H1 (cell line): ENCODE measurements around the gene TPSAB1. TPM values are rescaled to one million over a fixed set of nuclear protein-coding genes. Genes with fewer than 3 reads are reported as not detected.

Experiments used
- CTCF ChIA-PET: fragments of 300-600 bp; sonication (Branson Sonifier 250); formaldehyde crosslinking; loops from one replicate; lab custom pipeline; 2021; ENCODE audit not compliant: partially characterized antibody; lab: Charles Lee
- POLR2A ChIA-PET: fragments of 300-600 bp; sonication (Branson Sonifier 250); formaldehyde crosslinking; loops from one replicate; lab custom pipeline; 2021; ENCODE audit warnings: inconsistent platforms; ENCODE audit not compliant: partially characterized antibody; lab: Charles Lee
- DNase-seq, 2 experiments: peaks; one replicate each; pipeline versions ENCODE4 v3.0.0 to v3.0.0-alpha.2; 2010 to 2022; ENCODE audit warnings: low spot score in 2 of 2, low read depth in 1 of 2, mixed read lengths in 1 of 2
- FAIRE-seq: peaks from 2 replicates; lab custom pipeline; 2011; peaks lifted over from hg19 to GRCh38; lab: Jason Lieb, UNC
- H2AFZ ChIP-seq: 2 replicates; pipeline ENCODE4 v1.8.1; 2012; ENCODE audit warnings: low read length, inconsistent platforms
- H2AK5ac ChIP-seq: 2 replicates; pipeline ENCODE4 v1.6.1; 2013; ENCODE audit warnings: low read depth, low read length
- H2BK120ac ChIP-seq: replicated peaks from 2 replicates; pipeline ENCODE3; 2013; ENCODE audit warnings: low read depth, low read length, inconsistent platforms
- H2BK12ac ChIP-seq: 2 replicates; pipeline ENCODE4 v1.6.1; 2013; ENCODE audit warnings: low read depth, low read length
- H2BK15ac ChIP-seq: 2 replicates; pipeline ENCODE4 v1.6.1; 2013; ENCODE audit warnings: low read length
- H2BK20ac ChIP-seq: 2 replicates; pipeline ENCODE4 v1.6.1; 2013; ENCODE audit warnings: low read length
- H2BK5ac ChIP-seq: 2 replicates; pipeline ENCODE4 v1.6.1; 2013; ENCODE audit warnings: low read depth, low read length
- H3K14ac ChIP-seq: 2 replicates; pipeline ENCODE4 v1.6.1; 2013; ENCODE audit warnings: inconsistent platforms; ENCODE audit not compliant: insufficient read length
- H3K18ac ChIP-seq: 2 replicates; pipeline ENCODE4 v1.6.1; 2013; ENCODE audit warnings: low read length; ENCODE audit errors: extremely low read depth
- H3K23ac ChIP-seq: 2 replicates; pipeline ENCODE4 v1.6.1; 2013; ENCODE audit warnings: inconsistent platforms; ENCODE audit not compliant: insufficient read length
- H3K23me2 ChIP-seq: 2 replicates; pipeline ENCODE4 v1.6.1; 2013; ENCODE audit warnings: low read depth, low read length
- H3K27ac ChIP-seq: 2 replicates; pipeline ENCODE4 v1.6.1; 2011; ENCODE audit warnings: low read depth, low read length, inconsistent platforms
- H3K27me3 ChIP-seq, 4 experiments: replicated peaks in 1 of 4; 1 replicate in 1 of 4; 2 replicates in 3 of 4; pipeline versions ENCODE4 v1.6.1 to v1.8.1; 2011 to 2013; ENCODE audit warnings: low read length in 3 of 4, mild to moderate bottlenecking in 3 of 4, inconsistent platforms in 2 of 4, mixed read lengths in 2 of 4, moderate library complexity in 1 of 4; ENCODE audit not compliant: control insufficient read depth in 3 of 4, insufficient read depth in 3 of 4; ENCODE audit errors: extremely low read depth in 1 of 4
- H3K36me3 ChIP-seq, 4 experiments: 2 replicates each; pipeline versions ENCODE4 v1.6.1 to v1.8.1; 2011 to 2013; ENCODE audit warnings: mild to moderate bottlenecking in 4 of 4, low read length in 3 of 4, moderate library complexity in 2 of 4, control low read depth in 1 of 4, inconsistent platforms in 1 of 4; ENCODE audit not compliant: insufficient read depth in 4 of 4, control insufficient read depth in 2 of 4
- H3K4ac ChIP-seq: replicated peaks from 2 replicates; pipeline ENCODE3; 2013; ENCODE audit warnings: low read length, low read depth, mixed read lengths, inconsistent platforms; ENCODE audit not compliant: insufficient read length
- H3K4me1 ChIP-seq, 4 experiments: replicated peaks in 1 of 4; 1 replicate in 1 of 4; 2 replicates in 3 of 4; pipeline versions ENCODE4 v1.6.1 to v1.8.1; 2011 to 2013; ENCODE audit warnings: low read length in 3 of 4, inconsistent platforms in 2 of 4, mixed read lengths in 1 of 4; ENCODE audit not compliant: insufficient read depth in 4 of 4, control insufficient read depth in 3 of 4
- H3K4me2 ChIP-seq, 2 experiments: 2 replicates each; pipeline versions ENCODE4 v1.6.1 to v1.8.1; 2011 to 2013; ENCODE audit warnings: low read depth in 2 of 2, low read length in 2 of 2, control low read depth in 1 of 2, inconsistent platforms in 1 of 2, mild to moderate bottlenecking in 1 of 2; ENCODE audit not compliant: insufficient read depth in 1 of 2
- H3K4me3 ChIP-seq, 4 experiments: fragments of 200-600, 300-600 bp in 1 of 4; sonication (generic), shearing (Covaris generic), sonication (Bioruptor Twin) in 1 of 4; 2 replicates each; pipeline versions ENCODE4 v1.5.1 to v1.8.1; 2011 to 2016; ENCODE audit warnings: low read length in 4 of 4, low read depth in 3 of 4, control low read depth in 2 of 4, inconsistent platforms in 2 of 4, mild to moderate bottlenecking in 2 of 4, mixed read lengths in 1 of 4, moderate library complexity in 1 of 4; ENCODE audit not compliant: insufficient read depth in 2 of 4; ENCODE audit errors: extremely low read depth in 1 of 4
- H3K56ac ChIP-seq: replicated peaks from 2 replicates; pipeline ENCODE3; 2013; ENCODE audit warnings: low read depth, mild to moderate bottlenecking, mixed read lengths, low read length, inconsistent platforms; ENCODE audit not compliant: insufficient read length
- H3K79me1 ChIP-seq: 2 replicates; pipeline ENCODE4 v1.6.1; 2013; ENCODE audit warnings: low read depth, low read length, control low read depth
- H3K79me2 ChIP-seq, 2 experiments: 2 replicates each; pipeline versions ENCODE4 v1.6.1 to v1.8.1; 2012 to 2013; ENCODE audit warnings: low read length in 2 of 2, mild to moderate bottlenecking in 2 of 2, inconsistent platforms in 1 of 2; ENCODE audit not compliant: insufficient read depth in 2 of 2, control insufficient read depth in 1 of 2
- H3K9ac ChIP-seq, 4 experiments: replicated peaks in 1 of 4; 1 replicate in 1 of 4; 2 replicates in 3 of 4; pipeline versions ENCODE4 v1.6.1 to v1.8.1; 2011 to 2013; ENCODE audit warnings: low read depth in 3 of 4, low read length in 3 of 4, control low read depth in 2 of 4, mild to moderate bottlenecking in 2 of 4, moderate library complexity in 2 of 4, inconsistent platforms in 1 of 4; ENCODE audit errors: extremely low read depth in 1 of 4
- H3K9me3 ChIP-seq, 2 experiments: 2 replicates each; pipeline versions ENCODE4 v1.6.1 to v1.8.1; 2012 to 2013; ENCODE audit warnings: mild to moderate bottlenecking in 2 of 2, moderate library complexity in 2 of 2, control low read depth in 1 of 2, inconsistent platforms in 1 of 2, low read depth in 1 of 2, low read length in 1 of 2, mixed read lengths in 1 of 2; ENCODE audit not compliant: insufficient read depth in 2 of 2
- H4K20me1 ChIP-seq, 2 experiments: replicated peaks in 1 of 2; 2 replicates each; pipeline versions ENCODE3 to v1.8.1; 2011 to 2013; ENCODE audit warnings: inconsistent platforms in 2 of 2, low read length in 2 of 2, mild to moderate bottlenecking in 1 of 2; ENCODE audit not compliant: insufficient read depth in 2 of 2, control insufficient read depth in 1 of 2
- H4K5ac ChIP-seq: 2 replicates; pipeline ENCODE4 v1.6.1; 2013; ENCODE audit warnings: low read length, low read depth, mixed read lengths, inconsistent platforms; ENCODE audit not compliant: insufficient read length
- H4K8ac ChIP-seq: 2 replicates; pipeline ENCODE4 v1.8.0; 2013; ENCODE audit warnings: mild to moderate bottlenecking, moderate library complexity, low read length, inconsistent platforms; ENCODE audit not compliant: insufficient read depth; ENCODE audit errors: extremely low read depth
- H4K91ac ChIP-seq: replicated peaks from 2 replicates; pipeline ENCODE3; 2013; ENCODE audit warnings: low read length, mixed read lengths, inconsistent platforms; ENCODE audit not compliant: insufficient read length
- CTCF ChIP-seq, 3 experiments: IDR thresholded peaks; 1 replicate in 2 of 3; 2 replicates in 1 of 3; pipeline versions ENCODE4 v1.5.1 to v1.6.1; 2011; ENCODE audit warnings: low read length in 3 of 3, mild to moderate bottlenecking in 3 of 3, inconsistent platforms in 2 of 3, low read depth in 1 of 3, moderate library complexity in 1 of 3; ENCODE audit not compliant: insufficient read depth in 1 of 3; ENCODE audit errors: control extremely low read depth in 1 of 3
- EGR1 ChIP-seq: IDR thresholded peaks from 2 replicates; pipeline ENCODE4 v1.6.1; 2011; ENCODE audit warnings: low read depth, low read length, borderline replicate concordance
- GABPA ChIP-seq: IDR thresholded peaks from 2 replicates; pipeline ENCODE4 v1.6.1; 2011; ENCODE audit warnings: mild to moderate bottlenecking, low read length, moderate library complexity, borderline replicate concordance; ENCODE audit not compliant: insufficient read depth
- RAD21 ChIP-seq, 2 experiments: IDR thresholded peaks in 1 of 2; conservative IDR thresholded peaks in 1 of 2; 2 replicates each; pipeline ENCODE4 v1.6.1; 2011; ENCODE audit warnings: low read depth in 2 of 2, low read length in 2 of 2, improper control_type of control experiment in 1 of 2, inconsistent platforms in 1 of 2, mild to moderate bottlenecking in 1 of 2, moderate library complexity in 1 of 2
- WGBS, 2 experiments: shearing (Covaris generic) in 1 of 2; methylation state at CpG; one replicate each; pipeline versions ENCODE4 v1.1.6 to v1.1.7; 2013 to 2015; ENCODE audit warnings: low lambda C conversion rate in 2 of 2, mixed read lengths in 2 of 2, inconsistent platforms in 1 of 2, low coverage in 1 of 2, missing lambda C conversion rate in 1 of 2; ENCODE audit not compliant: insufficient replicate concordance in 2 of 2, insufficient coverage in 1 of 2, insufficient read length in 1 of 2; ENCODE audit errors: extremely low coverage in 1 of 2, missing lambda C conversion rate in 1 of 2; 5-methylcytosine and 5-hydroxymethylcytosine counted together
- polyA plus RNA-seq, 7 experiments: library from polyadenylated mRNA; depleted of rRNA in 3 of 7; stranded (reverse) in 5 of 7; unstranded in 2 of 7; fragments of >200 nt in 5 of 7; fragments of 200-250 nt in 2 of 7; gene quantifications; 1 replicate in 5 of 7; 2 replicates in 1 of 7; 4 replicates in 1 of 7; pipeline versions ENCODE4 v1.2.1 to v1.2.3, GENCODE V29; 2011 to 2013; ENCODE audit warnings: missing spikeins in 2 of 7, mixed read lengths in 2 of 7
- total RNA-seq: library from RNA; stranded (reverse); fragmentation: NEBNext Ultra II Directional; extraction: Animal tissue kit (Norgen Biotek cat#: 25700); gene quantifications from 2 replicates; pipeline ENCODE4 v1.2.1, GENCODE V29; 2021

The TPSAB1 gene
- total and polyA plus RNA-seq, 2 of the 8 experiments (the other 6 are each of a cell fraction or from before 2014, with no cell fraction given) = 0.09 TPM; not detected in 1

DNA sequence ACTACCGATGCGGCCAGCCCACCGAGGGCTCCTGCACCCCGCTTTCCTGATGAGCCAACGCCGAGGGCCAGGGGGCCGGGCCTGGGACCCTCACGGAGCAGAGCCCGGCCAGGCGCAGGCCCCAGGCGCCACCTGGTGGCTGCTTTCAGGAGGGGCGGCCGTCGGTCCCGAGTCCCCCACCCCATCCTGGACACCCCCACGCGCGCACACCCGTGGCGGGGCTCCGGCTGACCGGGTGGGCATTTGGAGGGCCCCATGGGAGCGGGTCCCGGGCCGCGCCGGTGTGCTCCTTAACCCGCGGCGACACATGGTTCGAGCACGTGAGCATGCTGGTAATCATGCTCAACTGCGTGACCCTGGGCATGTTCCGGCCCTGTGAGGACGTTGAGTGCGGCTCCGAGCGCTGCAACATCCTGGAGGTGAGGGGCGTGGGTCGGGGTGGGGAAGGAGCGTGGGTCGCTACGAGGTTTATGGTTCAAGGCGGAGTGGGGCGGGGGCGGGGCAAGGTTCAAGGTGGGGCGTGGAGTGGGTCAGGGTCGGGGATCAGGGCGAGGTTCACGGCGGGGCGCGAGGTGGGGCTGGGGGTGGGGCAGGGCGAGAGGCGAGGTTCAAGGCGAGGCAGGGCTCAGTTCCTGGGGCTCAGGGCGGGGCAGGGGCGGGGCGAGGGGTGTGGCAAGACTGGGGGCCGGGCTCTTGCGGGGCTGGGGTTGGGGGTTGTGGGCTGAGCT is 45.7 kb upstream of the TPSAB1 start:
- H2BK15ac ChIP-seq = no peak overlapping the region
- H3K79me2 ChIP-seq = no peaks in the 10 kb centered on the region
- H2BK120ac ChIP-seq = no peak overlapping the region
- no peaks in the 10 kb centered on the region for H3K27me3 ChIP-seq
- H2AK5ac ChIP-seq = no peak overlapping the region
- no peak overlapping the region for H3K4me3 ChIP-seq
- H2BK5ac ChIP-seq = no peak overlapping the region
- no peak overlapping the region for H3K9ac ChIP-seq
- H4K20me1 ChIP-seq = peaks cover 13 to 38% of the 10 kb centered on the region in 2 experiments
- no peak overlapping the region for H3K23ac ChIP-seq
- H4K8ac ChIP-seq = no peak overlapping the region; the same call in 1 of the 2 replicates
- no peaks in the 10 kb centered on the region for H3K23me2 ChIP-seq
- H3K4ac ChIP-seq = no peak overlapping the region
- FAIRE-seq (no peak), DNase-seq (peak in 1 of 2 experiments; percentile 83)
- H3K9me3 ChIP-seq = no peaks in the 10 kb centered on the region
- no peak overlapping the region for H3K56ac ChIP-seq
- no peak overlapping the region for H3K18ac ChIP-seq
- H3K27ac ChIP-seq = no peak overlapping the region
- peaks cover 0 to 9% (median 2%) of the 10 kb centered on the region in 4 experiments; a peak in 4 of 7 replicates for H3K4me1 ChIP-seq
- H4K91ac ChIP-seq = no peak overlapping the region
- H3K14ac ChIP-seq = no peak overlapping the region
- ChIA-PET CTCF (interaction anchor here (0.7 to 2.3 kb wide), 21 partner anchors 10 to 214 kb away, joined by 3 to 12 read pairs (median 4); no protein-coding TSS in a partner anchor), POLR2A (interaction anchor here (1.1 kb wide), 1 partner anchor 91 kb away, joined by 3 read pairs; no protein-coding TSS in a partner anchor)
- WGBS, 2 experiments = 84% methylated on average over 29 of the region's 61 CpGs; no CpG with 5 or more reads in 1 of the 2 experiments
- no peaks in the 10 kb centered on the region for H3K36me3 ChIP-seq
- no peak overlapping the region for H2BK20ac ChIP-seq
- TF ChIP-seq RAD21 (IDR thresholded peaks at IDR 0.05 in 1 of 2, conservative IDR thresholded peaks at IDR 0.05 in 1 of 2; ENCODE audit: low read depth in 2 of 2, low read length in 2 of 2) (peak; percentile 74 to 84), GABPA (peak; percentile 84), EGR1 (no peak), CTCF (IDR thresholded peaks at IDR 0.05; ENCODE audit: control extremely low read depth in 1 of 3, insufficient read depth in 1 of 3, low read depth in 1 of 3, low read length in 3 of 3) (peak; percentile 73 to 78 (median 74))
- no peak overlapping the region for H2BK12ac ChIP-seq
- H3K79me1 ChIP-seq = no peaks in the 10 kb centered on the region; the same call in 1 of the 2 replicates
- no peak overlapping the region for H2AFZ ChIP-seq
- H4K5ac ChIP-seq = no peak overlapping the region
- no peak overlapping the region for H3K4me2 ChIP-seq
